ENCODE measurements around the gene NMD3. TPM values are rescaled to one million over a fixed set of nuclear protein-coding genes. Genes with fewer than 3 reads are reported as not detected.
A peak's percentile ranks its signal among the peaks of the same experiment; 100 is the strongest.

Gene NMD3
- total and polyA plus RNA-seq, 2 donors from 2014 or later: 24.2 to 55.5 TPM

- intact Hi-C loops (cut with DNase I): no loop called here
- no peaks in the 10 kb centered on the region for H3K9me3 ChIP-seq (ENCODE audit: control insufficient read depth in 2 of 3, insufficient read depth in 1 of 3, low read length in 3 of 3)
- peak in 4 of 5 donors; percentile 15 to 68 (median 64) for DNase-seq
- H3K27me3 ChIP-seq (ENCODE audit: control insufficient read depth, insufficient read depth, low read length): no peaks in the 10 kb centered on the region
- H3K4me1 ChIP-seq (ENCODE audit: control insufficient read depth in 2 of 3, insufficient read depth in 2 of 3, low read depth in 1 of 3, low read length in 3 of 3): peaks cover 0 to 4% (median 0%) of the 10 kb centered on the region in 3 donors
- no peak for TF ChIP-seq CTCF (IDR thresholded peaks at IDR 0.05; ENCODE audit: borderline replicate concordance, extremely low read depth, insufficient read depth)
- peak overlapping the region; percentile 82 to 92 (median 87) for H3K4me3 ChIP-seq (ENCODE audit: low read length in 3 of 3)
- FAIRE-seq: no peak
- peak overlapping the region; percentile 58 to 92 (median 88) for H3K9ac ChIP-seq (ENCODE audit: low read length in 3 of 3)
- H3K27ac ChIP-seq (ENCODE audit: low read depth in 2 of 2, low read length in 2 of 2): peak overlapping the region in 1 of 2 donors; percentile 86
- H3K36me3 ChIP-seq (ENCODE audit: control insufficient read depth in 2 of 3, insufficient read depth in 3 of 3, low read length in 3 of 3): no peaks in the 10 kb centered on the region
These were observed 892 bp downstream of the NMD3 start for GRCh38 chr3:161221806-161222600.

- H3K9me3 ChIP-seq (ENCODE audit: control insufficient read depth in 2 of 3, insufficient read depth in 1 of 3, low read length in 3 of 3): no peaks in the 10 kb centered on the region
- no peaks in the 10 kb centered on the region for H3K36me3 ChIP-seq (ENCODE audit: control insufficient read depth in 2 of 3, insufficient read depth in 3 of 3, low read length in 3 of 3)
- intact Hi-C loops (cut with DNase I): no loop called here
- H3K4me3 ChIP-seq (ENCODE audit: low read length in 3 of 3): peak overlapping the region; percentile 48 to 87 (median 82)
- peak overlapping the region in 2 of 3 donors; percentile 1 to 10 for H3K9ac ChIP-seq (ENCODE audit: low read length in 3 of 3)
- no peaks in the 10 kb centered on the region for H3K27me3 ChIP-seq (ENCODE audit: control insufficient read depth, insufficient read depth, low read length)
- FAIRE-seq (no peak), DNase-seq (no peak)
- TF ChIP-seq CTCF (IDR thresholded peaks at IDR 0.05; ENCODE audit: borderline replicate concordance, extremely low read depth, insufficient read depth): no peak
- H3K27ac ChIP-seq (ENCODE audit: low read depth in 2 of 2, low read length in 2 of 2): no peak overlapping the region
- peaks cover 0 to 4% (median 0%) of the 10 kb centered on the region in 3 donors for H3K4me1 ChIP-seq (ENCODE audit: control insufficient read depth in 2 of 3, insufficient read depth in 2 of 3, low read depth in 1 of 3, low read length in 3 of 3)
These were observed 1.6 kb downstream of the NMD3 start for GRCh38 chr3:161222662-161223061.

- intact Hi-C loops (cut with DNase I): no loop called here
- no peak for DNase-seq
- TF ChIP-seq CTCF (IDR thresholded peaks at IDR 0.05; ENCODE audit: borderline replicate concordance, extremely low read depth, insufficient read depth): no peak
- Histone ChIP-seq H3K36me3 (ENCODE audit: control insufficient read depth in 2 of 3, insufficient read depth in 3 of 3, low read length in 3 of 3) (peaks cover 0 to 10% (median 4%) of the 10 kb centered on the region in 3 donors), H3K9me3 (ENCODE audit: control insufficient read depth in 2 of 3, insufficient read depth in 1 of 3, low read length in 3 of 3) (no peaks in the 10 kb centered on the region), H3K4me1 (ENCODE audit: control insufficient read depth in 2 of 3, insufficient read depth in 2 of 3, low read depth in 1 of 3, low read length in 3 of 3) (peaks cover 0 to 4% (median 0%) of the 10 kb centered on the region in 3 donors), H3K27ac (ENCODE audit: low read depth in 2 of 2, low read length in 2 of 2) (no peak overlapping the region), H3K27me3 (ENCODE audit: control insufficient read depth, insufficient read depth, low read length) (no peaks in the 10 kb centered on the region), H3K4me3 (ENCODE audit: low read length in 3 of 3) (no peak overlapping the region), H3K9ac (ENCODE audit: low read length in 3 of 3) (no peak overlapping the region)
- FAIRE-seq: no peak
These were observed 3.7 kb downstream of the NMD3 start for GRCh38 chr3:161224786-161225185.

Data from kidney (tissue), 14 donors.